GM23338 (cell line): ENCODE measurements around the gene PRKCH. TPM values are rescaled to one million over a fixed set of nuclear protein-coding genes. Genes with fewer than 3 reads are reported as not detected.

Experiments used
- ATAC-seq: fragments of 200-7000 bp; cut with Tn5 transposase; 3 replicates; pipeline ENCODE4 v1.9.1; 2020
- DNase-seq: peaks from one replicate; pipeline ENCODE4 v3.0.0-alpha.2; 2015; ENCODE audit warnings: low spot score
- H2AFZ ChIP-seq: fragments of 200-600 bp; sonication (generic); 2 replicates; pipeline ENCODE4 v1.8.0; 2016; ENCODE audit warnings: antibody characterized with exemption, mild to moderate bottlenecking, moderate library complexity
- H3F3A ChIP-seq: fragments of 200-600 bp; sonication (generic); replicated peaks from 2 replicates; pipeline ENCODE4 v1.8.0; 2017; ENCODE audit warnings: antibody characterized with exemption, mixed run types, low read depth
- H3K27ac ChIP-seq: fragments of 200-600 bp; sonication (generic); 2 replicates; pipeline ENCODE4 v1.6.1; 2016; ENCODE audit warnings: low read depth
- H3K27me3 ChIP-seq: fragments of 200-600 bp; sonication (generic); 2 replicates; pipeline ENCODE4 v1.8.0; 2016; ENCODE audit warnings: mild to moderate bottlenecking, mixed run types, moderate library complexity; ENCODE audit not compliant: insufficient read depth
- H3K36me3 ChIP-seq: fragments of 200-600 bp; sonication (generic); 2 replicates; pipeline ENCODE4 v1.8.0; 2016; ENCODE audit warnings: mild to moderate bottlenecking; ENCODE audit not compliant: insufficient read depth
- H3K4me1 ChIP-seq: fragments of 200-600 bp; sonication (generic); 2 replicates; pipeline ENCODE4 v1.8.0; 2016; ENCODE audit warnings: mild to moderate bottlenecking, moderate library complexity; ENCODE audit not compliant: insufficient read depth
- H3K4me2 ChIP-seq: fragments of 200-600 bp; sonication (generic); 2 replicates; pipeline ENCODE4 v1.7.1; 2017; ENCODE audit warnings: mixed run types
- H3K4me3 ChIP-seq: fragments of 200-600 bp; sonication (generic); 2 replicates; pipeline ENCODE4 v1.6.1; 2016; ENCODE audit warnings: mixed run types
- H3K79me2 ChIP-seq: fragments of 200-600 bp; sonication (generic); replicated peaks from 2 replicates; pipeline ENCODE4 v1.8.0; 2017; ENCODE audit warnings: mild to moderate bottlenecking; ENCODE audit not compliant: insufficient read depth
- H3K9me2 ChIP-seq: fragments of 200-600 bp; sonication (generic); 2 replicates; pipeline ENCODE4 v1.8.0; 2017; ENCODE audit not compliant: insufficient read depth
- H4K20me1 ChIP-seq: fragments of 200-600 bp; sonication (generic); replicated peaks from 2 replicates; pipeline ENCODE4 v1.8.0; 2017; ENCODE audit warnings: mild to moderate bottlenecking; ENCODE audit not compliant: insufficient read depth
- H3K27ac Mint-ChIP-seq: 2 replicates; pipeline ENCODE4 v1.8.0; 2020; ENCODE audit warnings: inconsistent platforms, mild to moderate bottlenecking, moderate library complexity, mixed read lengths
- H3K27me3 Mint-ChIP-seq: 3 replicates; pipeline ENCODE4 v1.8.0; 2022; ENCODE audit warnings: low read depth, mild to moderate bottlenecking, moderate library complexity, mixed read lengths, inconsistent platforms; ENCODE audit not compliant: insufficient read depth, poor library complexity
- H3K36me3 Mint-ChIP-seq: 3 replicates; pipeline ENCODE4 v1.8.0; 2021; ENCODE audit warnings: low read depth, mild to moderate bottlenecking, inconsistent platforms, moderate library complexity, mixed read lengths
- H3K4me1 Mint-ChIP-seq: 3 replicates; pipeline ENCODE4 v1.8.0; 2020; ENCODE audit warnings: mild to moderate bottlenecking, inconsistent platforms, mixed read lengths
- H3K4me3 Mint-ChIP-seq: 3 replicates; pipeline ENCODE4 v1.8.0; 2021; ENCODE audit warnings: moderate library complexity, mild to moderate bottlenecking, inconsistent platforms, mixed read lengths
- H3K9me3 Mint-ChIP-seq: 3 replicates; pipeline ENCODE4 v1.8.0; 2020; ENCODE audit warnings: moderate library complexity, mild to moderate bottlenecking, inconsistent platforms, mixed read lengths
- CTCF ChIP-seq, 2 experiments: fragments of 200-600 bp in 1 of 2; sonication (generic) in 1 of 2; conservative IDR thresholded peaks; 2 replicates each; pipeline versions ENCODE4 v1.5.1 to v1.6.1; 2016 to 2017; ENCODE audit warnings: antibody characterized with exemption in 2 of 2, low read depth in 2 of 2, mild to moderate bottlenecking in 2 of 2, moderate library complexity in 1 of 2
- EZH2 ChIP-seq: fragments of 200-600 bp; sonication (generic); IDR thresholded peaks from one replicate; pipeline ENCODE4 v1.8.0; 2017; ENCODE audit warnings: antibody characterized with exemption, mild to moderate bottlenecking, low read depth; ENCODE audit not compliant: unreplicated experiment
- ZNF114 ChIP-seq: fragments of 250-450 bp; sonication (Bioruptor Pico); IDR thresholded peaks from 2 replicates; pipeline ENCODE4 v1.5.0; 2020; ENCODE audit warnings: mild to moderate bottlenecking, moderate library complexity
- ZNF462 ChIP-seq: fragments of 250-450 bp; sonication (Bioruptor Pico); IDR thresholded peaks from 2 replicates; pipeline ENCODE4 v1.5.0; 2020; ENCODE audit warnings: mild to moderate bottlenecking, moderate library complexity
- polyA plus RNA-seq: library from polyadenylated mRNA; unstranded; fragments of >200 nt; fragmentation: Nextera tagmentation; extraction: Ambion mirVana; gene quantifications from 2 replicates; pipeline ENCODE4 v1.2.1, GENCODE V29; 2016
- total RNA-seq: library from RNA; depleted of rRNA; stranded (reverse); fragments of >200 nt; shearing (Covaris generic); gene quantifications from 2 replicates; pipeline ENCODE4 v1.2.3, GENCODE V29; 2014

Gene PRKCH
- total and polyA plus RNA-seq, 2 experiments from 2014 or later = 5.4 to 10.1 TPM

- H3K4me1 ChIP-seq = peaks cover 62% of the 10 kb centered on the region
- no peak overlapping the region for H3K4me3 ChIP-seq
- no peaks in the 10 kb centered on the region for H3K36me3 ChIP-seq
- peak overlapping the region; percentile 52 for H3K4me2 ChIP-seq
- DNase-seq (no peak), ATAC-seq (no peak)
- H3K79me2 ChIP-seq = no peaks in the 10 kb centered on the region
- H3F3A ChIP-seq = no peaks in the 10 kb centered on the region
- H3K27ac ChIP-seq = no peak overlapping the region
- no peaks in the 10 kb centered on the region for H3K9me3 Mint-ChIP-seq
- H3K4me1 Mint-ChIP-seq = peaks cover 67% of the 10 kb centered on the region
- H3K9me2 ChIP-seq = peaks cover 6% of the 10 kb centered on the region; the same call in 1 of the 2 replicates
- H3K27me3 ChIP-seq = no peaks in the 10 kb centered on the region
- H3K36me3 Mint-ChIP-seq = no peaks in the 10 kb centered on the region; the same call in 2 of the 3 replicates
- TF ChIP-seq ZNF462 (CRISPR knock-in tag) (peak; percentile 4; the same call in 1 of the 2 replicates), CTCF (conservative IDR thresholded peaks at IDR 0.05; ENCODE audit: low read depth in 2 of 2) (no peak), ZNF114 (CRISPR knock-in tag) (no peak), EZH2 (no peak)
- H3K27ac Mint-ChIP-seq = peak overlapping the region; percentile 6; the same call in 1 of the 2 replicates
- no peaks in the 10 kb centered on the region for H4K20me1 ChIP-seq
- no peak overlapping the region for H3K4me3 Mint-ChIP-seq
- peaks cover 6% of the 10 kb centered on the region for H3K27me3 Mint-ChIP-seq
- no peak overlapping the region for H2AFZ ChIP-seq
Measured at GRCh38 chr14:61505815-61506809, 184.7 kb downstream of the PRKCH start.
